CD4-positive, alpha-beta T cell (primary cell): Measurements from ENCODE around the gene MBL2. TPM values are rescaled to one million over a fixed set of nuclear protein-coding genes. Genes with fewer than 3 reads are reported as not detected.

Source experiments
- ATAC-seq: fragments of 200-7000 bp; cut with Tn5 transposase; one replicate; pipeline ENCODE4 v1.10.0; 2022; ENCODE audit warnings: mild to moderate bottlenecking; ENCODE audit not compliant: poor library complexity
- CTCF ChIA-PET: fragments of 350-600 bp; sonication (Branson Sonifier 250); formaldehyde crosslinking; loops from one replicate; lab custom pipeline; 2021; ENCODE audit warnings: antibody characterized with exemption, inconsistent platforms; lab: Charles Lee
- POLR2A ChIA-PET: fragments of 350-600 bp; sonication (Branson Sonifier 250); formaldehyde crosslinking; loops from one replicate; lab custom pipeline; 2021; ENCODE audit warnings: antibody characterized with exemption, inconsistent platforms; lab: Charles Lee
- DNase-seq, 14 experiments: peaks; one replicate each; pipeline ENCODE4 v3.0.0-alpha.2; 2013 to 2020; ENCODE audit warnings: mixed read lengths in 2 of 14
- H3K27ac ChIP-seq, 2 donors: one replicate each; pipeline versions ENCODE4 v1.5.1 to v1.7.0; 2013; ENCODE audit warnings: low read length in 2 of 2, low read depth in 1 of 2, mild to moderate bottlenecking in 1 of 2
- H3K27me3 ChIP-seq, 2 experiments: 1 replicate in 1 of 2; 2 replicates in 1 of 2; pipeline versions ENCODE4 v1.6.1 to v1.7.0; 2013; ENCODE audit warnings: low read length in 2 of 2, control low read depth in 1 of 2, mild to moderate bottlenecking in 1 of 2, moderate library complexity in 1 of 2; ENCODE audit not compliant: insufficient read depth in 2 of 2, control insufficient read depth in 1 of 2
- H3K36me3 ChIP-seq: one replicate; pipeline ENCODE4 v1.6.1; 2013; ENCODE audit warnings: low read length, control low read depth; ENCODE audit not compliant: insufficient read depth
- H3K4me1 ChIP-seq: one replicate; pipeline ENCODE4 v1.6.1; 2013; ENCODE audit warnings: low read length, control low read depth; ENCODE audit not compliant: insufficient read depth
- H3K4me3 ChIP-seq: one replicate; pipeline ENCODE4 v1.5.1; 2013; ENCODE audit warnings: mild to moderate bottlenecking, low read length, moderate library complexity
- H3K9me3 ChIP-seq, 2 experiments: 1 replicate in 1 of 2; 2 replicates in 1 of 2; pipeline versions ENCODE4 v1.6.1 to v1.7.0; 2013; ENCODE audit warnings: low read length in 2 of 2, mild to moderate bottlenecking in 2 of 2, control low read depth in 1 of 2, moderate library complexity in 1 of 2; ENCODE audit not compliant: control insufficient read depth in 1 of 2, insufficient read depth in 1 of 2
- H3K27ac Mint-ChIP-seq: one replicate; pipeline ENCODE4 v1.8.0; 2020; ENCODE audit warnings: mixed read lengths
- H3K27me3 Mint-ChIP-seq: one replicate; pipeline ENCODE4 v1.8.0; 2021; ENCODE audit warnings: mixed read lengths
- H3K36me3 Mint-ChIP-seq: one replicate; pipeline ENCODE4 v1.8.0; 2021; ENCODE audit warnings: low read depth, mixed read lengths
- H3K4me1 Mint-ChIP-seq: one replicate; pipeline ENCODE4 v1.8.0; 2021; ENCODE audit warnings: low read depth, mixed read lengths
- H3K4me3 Mint-ChIP-seq: one replicate; pipeline ENCODE4 v1.8.0; 2020; ENCODE audit warnings: mild to moderate bottlenecking, mixed read lengths
- H3K9me3 Mint-ChIP-seq: one replicate; pipeline ENCODE4 v1.8.0; 2020; ENCODE audit warnings: mixed read lengths
- CTCF ChIP-seq: fragments of 200-600 bp; IDR thresholded peaks from one replicate; pipeline ENCODE4 v1.8.0; 2022; ENCODE audit warnings: antibody characterized with exemption, mild to moderate bottlenecking
- intact Hi-C, 2 experiments: fragments of 100-400 bp; cut with DNase I in 1 of 2; cut with micrococcal nuclease in 1 of 2; formaldehyde crosslinking; loops; one replicate each; pipeline versions ENCODE4 v1.15.1 to v1.9.0; 2023 to 2025; cut with DNase I, micrococcal nuclease
- polyA plus RNA-seq, 2 donors: library from polyadenylated mRNA; unstranded; fragments of 120-200 nt; gene quantifications; one replicate each; pipeline ENCODE4 v1.2.1, GENCODE V29; 2013
- total RNA-seq, 174 experiments: library from RNA in 2 of 174; stranded (reverse) in 2 of 174; gene quantifications; one replicate each; pipeline ENCODE4 v1.2.3 and lab custom pipeline; 2021 to 2026

MBL2 gene
- total RNA-seq (not detected), total RNA-seq (lab: John Stamatoyannopoulos, UW) (0 to 0.08 (median 0) reads per million in 172 experiments)
- polyA plus RNA-seq (2013, experiment 1 of 2) = not detected
- not detected for polyA plus RNA-seq (2013, experiment 2 of 2)

- POLR2A ChIA-PET = no interaction called here
- CTCF ChIA-PET = no interaction called here
- no peaks in the 10 kb centered on the region for H3K4me1 Mint-ChIP-seq
- no peak for ATAC-seq
- Histone ChIP-seq H3K27ac (no peak within 1 kb of the TSS), H3K36me3 (no peaks in the 10 kb centered on the region), H3K4me3 (no peak within 1 kb of the TSS), H3K4me1 (no peaks in the 10 kb centered on the region), H3K9me3 (peaks cover 0 to 8% of the 10 kb centered on the region in 2 experiments), H3K27me3 (no peaks in the 10 kb centered on the region)
- H3K9me3 Mint-ChIP-seq = no peaks in the 10 kb centered on the region
- DNase-seq = no peak
- no peaks in the 10 kb centered on the region for H3K36me3 Mint-ChIP-seq
- no peaks in the 10 kb centered on the region for H3K27me3 Mint-ChIP-seq
- no peak within 1 kb of the TSS for H3K27ac Mint-ChIP-seq
- intact Hi-C loops = no loop called here
- H3K4me3 Mint-ChIP-seq = no peak within 1 kb of the TSS
- TF ChIP-seq CTCF = no peak
These were observed at the start of gene MBL2 for GRCh38 chr10:52772623-52773022. Gene MBL2 (minus strand): TSS chr10:52772784. CDS start chr10:52771635, 1,149 bp downstream.

DNA sequence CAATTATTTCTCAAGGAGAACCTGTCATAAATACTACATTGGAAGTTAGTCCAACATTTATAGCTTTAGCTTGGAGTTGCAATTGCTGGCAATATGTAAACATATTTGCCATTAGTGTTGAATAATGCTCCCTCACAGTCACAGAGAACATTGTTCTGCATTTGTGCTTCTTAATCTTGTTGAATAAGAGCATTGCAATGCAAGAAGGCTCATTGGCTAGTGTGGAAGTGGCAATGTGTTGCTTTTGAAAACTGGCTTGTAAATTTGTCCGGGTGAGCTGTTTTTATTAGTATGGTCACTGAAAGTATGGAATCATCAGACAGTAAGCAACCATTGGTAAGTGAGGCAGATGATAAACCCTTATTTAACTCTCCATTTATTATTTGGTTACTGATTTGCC, 47.7 kb upstream of the MBL2 start:
- Mint-ChIP-seq H3K27ac (no peak overlapping the region), H3K4me1 (no peaks in the 10 kb centered on the region), H3K36me3 (no peaks in the 10 kb centered on the region), H3K9me3 (no peaks in the 10 kb centered on the region), H3K27me3 (no peaks in the 10 kb centered on the region), H3K4me3 (no peak overlapping the region)
- intact Hi-C loops = no loop called here
- TF ChIP-seq CTCF = no peak
- ATAC-seq = no peak
- Histone ChIP-seq H3K27ac (no peak overlapping the region), H3K27me3 (no peaks in the 10 kb centered on the region), H3K9me3 (no peaks in the 10 kb centered on the region), H3K4me1 (no peaks in the 10 kb centered on the region), H3K4me3 (no peak overlapping the region), H3K36me3 (no peaks in the 10 kb centered on the region)
- no peak for DNase-seq
- POLR2A ChIA-PET = no interaction called here
- CTCF ChIA-PET = no interaction called here

DNA sequence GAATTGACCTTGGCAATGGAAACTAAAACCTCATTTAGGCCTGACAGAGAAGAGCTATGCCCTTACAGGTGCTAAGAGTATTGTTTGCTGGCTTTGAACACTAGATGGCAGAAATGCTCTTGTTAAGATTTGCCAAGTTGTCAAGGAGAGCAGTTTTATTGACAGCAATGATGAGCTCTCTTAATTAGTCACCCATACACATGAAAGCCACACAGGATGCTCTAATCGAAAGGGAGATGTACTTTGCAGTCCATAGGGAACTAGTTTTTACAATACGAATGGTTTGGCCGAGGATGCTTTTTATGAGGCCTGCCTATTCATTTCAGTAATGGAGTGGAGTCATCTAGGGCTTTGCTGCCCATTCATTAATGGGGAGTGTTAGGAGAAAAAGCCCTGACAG, 45.4 kb upstream of the MBL2 start:
- H3K4me3 ChIP-seq = no peak overlapping the region
- no peaks in the 10 kb centered on the region for H3K4me1 Mint-ChIP-seq
- POLR2A ChIA-PET = no interaction called here
- no peaks in the 10 kb centered on the region for H3K27me3 ChIP-seq
- no peaks in the 10 kb centered on the region for H3K36me3 ChIP-seq
- intact Hi-C loops = no loop called here
- DNase-seq (peak in 1 of 14 experiments; percentile 1), ATAC-seq (no peak)
- H3K27ac ChIP-seq = no peak overlapping the region
- H3K27ac Mint-ChIP-seq = no peak overlapping the region
- no peaks in the 10 kb centered on the region for H3K36me3 Mint-ChIP-seq
- H3K4me1 ChIP-seq = no peaks in the 10 kb centered on the region
- H3K4me3 Mint-ChIP-seq = no peak overlapping the region
- CTCF ChIA-PET = no interaction called here
- no peak for TF ChIP-seq CTCF
- no peaks in the 10 kb centered on the region for H3K27me3 Mint-ChIP-seq
- H3K9me3 ChIP-seq = no peaks in the 10 kb centered on the region
- H3K9me3 Mint-ChIP-seq = no peaks in the 10 kb centered on the region
